ENCODE data around the gene C6orf89. TPM values are rescaled to one million over a fixed set of nuclear protein-coding genes. Genes with fewer than 3 reads are reported as not detected.
"Not testable (repeated sequence)": the region's sequence is repeated elsewhere in the genome, so short reads cannot be mapped to it uniquely, and the experiment has no call there.

C6orf89 gene
- total RNA-seq, 1 donor from 2014 or later: 76.4 TPM

- peak overlapping the region; percentile 93 for H3K27ac ChIP-seq (replicated peaks)
- TF ChIP-seq, protein P1, sequence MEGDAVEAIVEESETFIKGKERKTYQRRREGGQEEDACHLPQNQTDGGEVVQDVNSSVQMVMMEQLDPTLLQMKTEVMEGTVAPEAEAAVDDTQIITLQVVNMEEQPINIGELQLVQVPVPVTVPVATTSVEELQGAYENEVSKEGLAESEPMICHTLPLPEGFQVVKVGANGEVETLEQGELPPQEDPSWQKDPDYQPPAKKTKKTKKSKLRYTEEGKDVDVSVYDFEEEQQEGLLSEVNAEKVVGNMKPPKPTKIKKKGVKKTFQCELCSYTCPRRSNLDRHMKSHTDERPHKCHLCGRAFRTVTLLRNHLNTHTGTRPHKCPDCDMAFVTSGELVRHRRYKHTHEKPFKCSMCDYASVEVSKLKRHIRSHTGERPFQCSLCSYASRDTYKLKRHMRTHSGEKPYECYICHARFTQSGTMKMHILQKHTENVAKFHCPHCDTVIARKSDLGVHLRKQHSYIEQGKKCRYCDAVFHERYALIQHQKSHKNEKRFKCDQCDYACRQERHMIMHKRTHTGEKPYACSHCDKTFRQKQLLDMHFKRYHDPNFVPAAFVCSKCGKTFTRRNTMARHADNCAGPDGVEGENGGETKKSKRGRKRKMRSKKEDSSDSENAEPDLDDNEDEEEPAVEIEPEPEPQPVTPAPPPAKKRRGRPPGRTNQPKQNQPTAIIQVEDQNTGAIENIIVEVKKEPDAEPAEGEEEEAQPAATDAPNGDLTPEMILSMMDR (IDR thresholded peaks at IDR 0.05; ENCODE audit: borderline replicate concordance): no peak
- intact Hi-C loops (cut with micrococcal nuclease): no loop called here
- H3K36me3 ChIP-seq: no peaks in the 10 kb centered on the region
- no peaks in the 10 kb centered on the region for H3K9me3 ChIP-seq (replicated peaks)
- H3K4me1 ChIP-seq: peaks cover 46% of the 10 kb centered on the region
- DNase-seq: no peak
- no peaks in the 10 kb centered on the region for H3K27me3 ChIP-seq (ENCODE audit: low read depth)
- H3K4me3 ChIP-seq: no peak overlapping the region
Observed at GRCh38 chr6:36884610-36885009, 1.1 kb upstream of the C6orf89 start.

GRCh38 chr6:36886950-36887618 is 1.3 kb downstream of the C6orf89 start:
- Histone ChIP-seq H3K36me3 (peaks cover 7% of the 10 kb centered on the region), H3K27me3 (ENCODE audit: low read depth) (no peaks in the 10 kb centered on the region), H3K4me3 (peak overlapping the region; percentile 81), H3K9me3 (replicated peaks) (no peaks in the 10 kb centered on the region), H3K27ac (replicated peaks) (peak overlapping the region; percentile 93), H3K4me1 (peaks cover 62% of the 10 kb centered on the region)
- intact Hi-C loops (cut with micrococcal nuclease): no loop called here
- DNase-seq: no peak
- TF ChIP-seq, protein P1 (IDR thresholded peaks at IDR 0.05; ENCODE audit: borderline replicate concordance): no peak

- intact Hi-C loops (cut with micrococcal nuclease): no loop called here
- TF ChIP-seq, protein P1 (IDR thresholded peaks at IDR 0.05; ENCODE audit: borderline replicate concordance): no peak
Observed at GRCh38 chr6:36888115-36888643, 2.4 kb downstream of the C6orf89 start.

GRCh38 chr6:36888654-36889481 is 3.1 kb downstream of the C6orf89 start:
- H3K27ac ChIP-seq (replicated peaks): peak overlapping the region; percentile 59
- H3K4me3 ChIP-seq: no peak overlapping the region
- H3K36me3 ChIP-seq: peaks cover 19% of the 10 kb centered on the region
- H3K9me3 ChIP-seq (replicated peaks): no peaks in the 10 kb centered on the region
- DNase-seq: no peak
- no peaks in the 10 kb centered on the region for H3K27me3 ChIP-seq (ENCODE audit: low read depth)
- intact Hi-C loops (cut with micrococcal nuclease): no loop called here
- TF ChIP-seq, protein P1 (IDR thresholded peaks at IDR 0.05; ENCODE audit: borderline replicate concordance): no peak
- H3K4me1 ChIP-seq: peaks cover 72% of the 10 kb centered on the region

More at GRCh38 chr6:36888115-36888643, 2.4 kb downstream of the C6orf89 start:
- DNase-seq: no peak
- Histone ChIP-seq H3K27me3 (ENCODE audit: low read depth) (no peaks in the 10 kb centered on the region), H3K9me3 (replicated peaks) (no peaks in the 10 kb centered on the region), H3K36me3 (peaks cover 12% of the 10 kb centered on the region), H3K27ac (replicated peaks) (peak overlapping the region; percentile 59), H3K4me1 (peaks cover 66% of the 10 kb centered on the region), H3K4me3 (no peak overlapping the region)

DNA sequence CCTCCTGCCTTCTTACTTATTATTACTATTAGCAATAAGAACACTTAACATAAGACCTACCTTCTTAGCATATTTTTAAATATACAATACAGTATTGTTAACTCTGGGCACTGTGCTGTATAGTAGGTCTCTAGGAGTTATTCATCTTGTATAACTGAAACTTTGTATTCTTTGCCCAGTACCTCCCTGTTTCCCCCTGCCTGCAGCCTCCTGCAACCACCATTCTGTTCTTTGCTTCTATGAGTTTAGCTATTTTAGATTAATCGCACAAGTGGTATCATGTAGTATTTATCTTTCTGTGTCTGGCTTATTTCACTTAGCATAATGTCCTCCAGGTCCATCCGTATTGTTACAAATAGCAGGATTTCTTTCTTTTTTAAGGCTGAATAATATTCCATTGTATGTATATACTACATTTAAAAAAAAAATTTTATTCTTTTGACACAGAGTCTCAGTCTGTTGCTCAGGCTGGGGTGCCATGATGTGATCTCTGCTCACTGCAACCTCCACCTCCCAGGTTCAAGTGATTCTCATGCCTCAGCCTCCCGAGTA is 4.4 kb downstream of the C6orf89 start:
- TF ChIP-seq, protein P1 (IDR thresholded peaks at IDR 0.05; ENCODE audit: borderline replicate concordance): no peak
- no peak for DNase-seq
- peaks cover 32% of the 10 kb centered on the region for H3K36me3 ChIP-seq
- no peaks in the 10 kb centered on the region for H3K9me3 ChIP-seq (replicated peaks)
- intact Hi-C loops (cut with micrococcal nuclease): loop anchor here (10.0 kb wide), 1 partner anchor 85 kb away; no protein-coding TSS in a partner anchor
- H3K4me1 ChIP-seq: peaks cover 71% of the 10 kb centered on the region
- no peak overlapping the region for H3K4me3 ChIP-seq
- peak overlapping the region; percentile 59 for H3K27ac ChIP-seq (replicated peaks)
- H3K27me3 ChIP-seq (ENCODE audit: low read depth): no peaks in the 10 kb centered on the region

GRCh38 chr6:36891153-36891552 is 5.4 kb downstream of the C6orf89 start:
- H3K27me3 ChIP-seq (ENCODE audit: low read depth); DNase-seq; H3K9me3 ChIP-seq (replicated peaks); H3K4me3 ChIP-seq: not testable (repeated sequence)
- H3K36me3 ChIP-seq: peaks cover 41% of the 10 kb centered on the region
- H3K27ac ChIP-seq (replicated peaks): peak overlapping the region; percentile 43
- intact Hi-C loops (cut with micrococcal nuclease): loop anchor here (10.0 kb wide), 1 partner anchor 84 kb away; no protein-coding TSS in a partner anchor
- peaks cover 67% of the 10 kb centered on the region for H3K4me1 ChIP-seq
